ENCODE results near the gene ANKRD52. TPM values are rescaled to one million over a fixed set of nuclear protein-coding genes. Genes with fewer than 3 reads are reported as not detected.
A peak's percentile ranks its signal among the peaks of the same experiment; 100 is the strongest.

The ANKRD52 gene
- total and polyA plus RNA-seq, 4 donors: 5.4 to 13.6 (median 9.3) TPM

DNA sequence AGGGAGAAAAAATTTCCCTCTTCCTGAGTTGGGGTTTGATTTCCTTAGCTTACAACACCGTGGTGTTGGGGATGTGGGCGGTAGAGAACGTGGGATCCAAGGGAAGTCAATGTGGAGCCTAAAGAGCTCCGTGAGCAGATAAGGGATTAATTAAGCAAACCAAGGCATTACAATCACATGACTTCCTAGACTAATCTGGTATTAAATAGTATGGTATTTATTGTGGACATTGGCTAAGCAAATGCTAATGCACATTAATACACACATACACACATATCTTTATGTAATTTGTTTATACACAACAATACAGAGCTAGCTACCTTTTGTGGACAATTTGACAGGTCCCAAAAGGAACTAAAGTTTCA lies 35.7 kb downstream of the ANKRD52 start:
- no peak for DNase-seq (ENCODE audit: low spot score)
- peaks cover 0 to 2% (median 0%) of the 10 kb centered on the region in 4 donors for H3K36me3 ChIP-seq (ENCODE audit: control insufficient read depth in 4 of 4, insufficient read depth in 3 of 4, low read depth in 1 of 4, low read length in 3 of 4)
- 18% methylated on average over 4 of the region's 4 CpGs for WGBS
- H3K27ac ChIP-seq (ENCODE audit: low read depth in 1 of 2, low read length in 2 of 2): peak overlapping the region; percentile 85 to 98
- TF ChIP-seq RAD21 (IDR thresholded peaks at IDR 0.05): no peak
- TF ChIP-seq TAF1 (conservative IDR thresholded peaks at IDR 0.05): no peak
- TF ChIP-seq RXRA (IDR thresholded peaks at IDR 0.05): no peak
- no peak for TF ChIP-seq MAX (IDR thresholded peaks at IDR 0.05)
- TF ChIP-seq SP1 (IDR thresholded peaks at IDR 0.05): no peak
- TF ChIP-seq GABPA (IDR thresholded peaks at IDR 0.05 in 1 of 2, conservative IDR thresholded peaks at IDR 0.05 in 1 of 2): no peak
- no peak for TF ChIP-seq ZBTB33 (IDR thresholded peaks at IDR 0.05)
- TF ChIP-seq NR2F2 (IDR thresholded peaks at IDR 0.05): no peak
- no peak for TF ChIP-seq FOXA1 (IDR thresholded peaks at IDR 0.05)
- TF ChIP-seq HNF4G (IDR thresholded peaks at IDR 0.05): no peak
- no peak for TF ChIP-seq HNF4A (conservative IDR thresholded peaks at IDR 0.05)
- TF ChIP-seq, protein P1, sequence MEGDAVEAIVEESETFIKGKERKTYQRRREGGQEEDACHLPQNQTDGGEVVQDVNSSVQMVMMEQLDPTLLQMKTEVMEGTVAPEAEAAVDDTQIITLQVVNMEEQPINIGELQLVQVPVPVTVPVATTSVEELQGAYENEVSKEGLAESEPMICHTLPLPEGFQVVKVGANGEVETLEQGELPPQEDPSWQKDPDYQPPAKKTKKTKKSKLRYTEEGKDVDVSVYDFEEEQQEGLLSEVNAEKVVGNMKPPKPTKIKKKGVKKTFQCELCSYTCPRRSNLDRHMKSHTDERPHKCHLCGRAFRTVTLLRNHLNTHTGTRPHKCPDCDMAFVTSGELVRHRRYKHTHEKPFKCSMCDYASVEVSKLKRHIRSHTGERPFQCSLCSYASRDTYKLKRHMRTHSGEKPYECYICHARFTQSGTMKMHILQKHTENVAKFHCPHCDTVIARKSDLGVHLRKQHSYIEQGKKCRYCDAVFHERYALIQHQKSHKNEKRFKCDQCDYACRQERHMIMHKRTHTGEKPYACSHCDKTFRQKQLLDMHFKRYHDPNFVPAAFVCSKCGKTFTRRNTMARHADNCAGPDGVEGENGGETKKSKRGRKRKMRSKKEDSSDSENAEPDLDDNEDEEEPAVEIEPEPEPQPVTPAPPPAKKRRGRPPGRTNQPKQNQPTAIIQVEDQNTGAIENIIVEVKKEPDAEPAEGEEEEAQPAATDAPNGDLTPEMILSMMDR (IDR thresholded peaks at IDR 0.05; ENCODE audit: low read depth, low read length, missing input control): no peak
- no peak for TF ChIP-seq FOXA2 (IDR thresholded peaks at IDR 0.05)
- TF ChIP-seq EGR1 (IDR thresholded peaks at IDR 0.05; ENCODE audit: low read depth in 2 of 2): no peak
- TF ChIP-seq YY1 (IDR thresholded peaks at IDR 0.05): no peak
- no peaks in the 10 kb centered on the region for H3K9me3 ChIP-seq (ENCODE audit: control insufficient read depth in 4 of 4, low read length in 3 of 4)
- H3K9ac ChIP-seq (ENCODE audit: low read depth in 1 of 2, low read length in 2 of 2): peak overlapping the region; percentile 28 to 97
- H3K4me3 ChIP-seq (ENCODE audit: low read depth in 1 of 3, low read length in 3 of 3): peak overlapping the region; percentile 77 to 98 (median 81)
- no peaks in the 10 kb centered on the region for H3K27me3 ChIP-seq (ENCODE audit: control insufficient read depth in 4 of 4, insufficient read depth in 4 of 4, low read length in 3 of 4)
- peaks cover 4 to 42% (median 31%) of the 10 kb centered on the region in 4 donors for H3K4me1 ChIP-seq (ENCODE audit: control insufficient read depth in 4 of 4, insufficient read depth in 4 of 4, low read length in 3 of 4)

GRCh38 chr12:56221757-56222530 lies 36.2 kb downstream of the ANKRD52 start, which contains the start of gene RNF41:
RNF41 (minus strand) TSS chr12:56221922; CDS start chr12:56214047, 7,875 bp downstream.
- 2% methylated on average over 42 of the region's 42 CpGs for WGBS
- Histone ChIP-seq H3K9ac (ENCODE audit: low read depth in 1 of 2, low read length in 2 of 2) (peak within 1 kb of the TSS; percentile 71 to 97), H3K9me3 (ENCODE audit: control insufficient read depth in 4 of 4, low read length in 3 of 4) (no peaks in the 10 kb centered on the region), H3K27me3 (ENCODE audit: control insufficient read depth in 4 of 4, insufficient read depth in 4 of 4, low read length in 3 of 4) (no peaks in the 10 kb centered on the region), H3K36me3 (ENCODE audit: control insufficient read depth in 4 of 4, insufficient read depth in 3 of 4, low read depth in 1 of 4, low read length in 3 of 4) (no peaks in the 10 kb centered on the region), H3K4me3 (ENCODE audit: low read depth in 1 of 3, low read length in 3 of 3) (peak within 1 kb of the TSS; percentile 77 to 98 (median 81)), H3K4me1 (ENCODE audit: control insufficient read depth in 4 of 4, insufficient read depth in 4 of 4, low read length in 3 of 4) (peaks cover 4 to 42% (median 31%) of the 10 kb centered on the region in 4 donors), H3K27ac (ENCODE audit: low read depth in 1 of 2, low read length in 2 of 2) (peak within 1 kb of the TSS; percentile 85 to 98)
- DNase-seq (ENCODE audit: low spot score): peak; percentile 97
- TF ChIP-seq HNF4G (IDR thresholded peaks at IDR 0.05) (no peak), ATF3 (IDR thresholded peaks at IDR 0.05) (no peak), YY1 (IDR thresholded peaks at IDR 0.05) (peak; percentile 87), RAD21 (IDR thresholded peaks at IDR 0.05) (peak in 1 of 2 donors; percentile 34), GABPA (IDR thresholded peaks at IDR 0.05 in 1 of 2, conservative IDR thresholded peaks at IDR 0.05 in 1 of 2) (peak; percentile 57 to 92), TAF1 (conservative IDR thresholded peaks at IDR 0.05) (peak; percentile 84), SP1 (IDR thresholded peaks at IDR 0.05) (peak; percentile 72), HNF4A (conservative IDR thresholded peaks at IDR 0.05) (peak; percentile 16 to 38), RXRA (IDR thresholded peaks at IDR 0.05) (peak; percentile 34 to 59), MAX (IDR thresholded peaks at IDR 0.05) (peak; percentile 48), FOXA1 (IDR thresholded peaks at IDR 0.05) (no peak), JUND (IDR thresholded peaks at IDR 0.05) (peak in 1 of 2 donors; percentile 30), NR2F2 (IDR thresholded peaks at IDR 0.05) (no peak)
- TF ChIP-seq, protein P2, sequence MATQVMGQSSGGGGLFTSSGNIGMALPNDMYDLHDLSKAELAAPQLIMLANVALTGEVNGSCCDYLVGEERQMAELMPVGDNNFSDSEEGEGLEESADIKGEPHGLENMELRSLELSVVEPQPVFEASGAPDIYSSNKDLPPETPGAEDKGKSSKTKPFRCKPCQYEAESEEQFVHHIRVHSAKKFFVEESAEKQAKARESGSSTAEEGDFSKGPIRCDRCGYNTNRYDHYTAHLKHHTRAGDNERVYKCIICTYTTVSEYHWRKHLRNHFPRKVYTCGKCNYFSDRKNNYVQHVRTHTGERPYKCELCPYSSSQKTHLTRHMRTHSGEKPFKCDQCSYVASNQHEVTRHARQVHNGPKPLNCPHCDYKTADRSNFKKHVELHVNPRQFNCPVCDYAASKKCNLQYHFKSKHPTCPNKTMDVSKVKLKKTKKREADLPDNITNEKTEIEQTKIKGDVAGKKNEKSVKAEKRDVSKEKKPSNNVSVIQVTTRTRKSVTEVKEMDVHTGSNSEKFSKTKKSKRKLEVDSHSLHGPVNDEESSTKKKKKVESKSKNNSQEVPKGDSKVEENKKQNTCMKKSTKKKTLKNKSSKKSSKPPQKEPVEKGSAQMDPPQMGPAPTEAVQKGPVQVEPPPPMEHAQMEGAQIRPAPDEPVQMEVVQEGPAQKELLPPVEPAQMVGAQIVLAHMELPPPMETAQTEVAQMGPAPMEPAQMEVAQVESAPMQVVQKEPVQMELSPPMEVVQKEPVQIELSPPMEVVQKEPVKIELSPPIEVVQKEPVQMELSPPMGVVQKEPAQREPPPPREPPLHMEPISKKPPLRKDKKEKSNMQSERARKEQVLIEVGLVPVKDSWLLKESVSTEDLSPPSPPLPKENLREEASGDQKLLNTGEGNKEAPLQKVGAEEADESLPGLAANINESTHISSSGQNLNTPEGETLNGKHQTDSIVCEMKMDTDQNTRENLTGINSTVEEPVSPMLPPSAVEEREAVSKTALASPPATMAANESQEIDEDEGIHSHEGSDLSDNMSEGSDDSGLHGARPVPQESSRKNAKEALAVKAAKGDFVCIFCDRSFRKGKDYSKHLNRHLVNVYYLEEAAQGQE (IDR thresholded peaks at IDR 0.05): peak; percentile 90
- TF ChIP-seq, protein P1 (IDR thresholded peaks at IDR 0.05; ENCODE audit: low read depth, low read length, missing input control): no peak

Data from liver (tissue), 9 donors.